GM19025 (cell line): ENCODE results near the gene SAMD5.

Experiments
- ATAC-seq: cut with Tn5 transposase; IDR thresholded peaks from one replicate; pipeline ENCODE4 v1.9.1; 2021; ENCODE audit warnings: mild to moderate bottlenecking, low read depth, moderate library complexity; ENCODE audit not compliant: unreplicated experiment

Gene SAMD5

GRCh38 chr6:147564556-147564955 lies 56.1 kb downstream of the SAMD5 start:
- no peak for ATAC-seq

GRCh38 chr6:147566244-147566898 lies 57.9 kb downstream of the SAMD5 start:
- no peak for ATAC-seq

- no peak for ATAC-seq
These were observed 58.8 kb downstream of the SAMD5 start for GRCh38 chr6:147567141-147567805.

- ATAC-seq = no peak
These were observed 61.3 kb downstream of the SAMD5 start for GRCh38 chr6:147569788-147570187.

- ATAC-seq = no peak
These were observed 62.2 kb downstream of the SAMD5 start for GRCh38 chr6:147570681-147571080.

GRCh38 chr6:147577488-147577887 lies 69.0 kb downstream of the SAMD5 start:
- ATAC-seq = no peak

- no peak for ATAC-seq
These were observed 69.7 kb downstream of the SAMD5 start for GRCh38 chr6:147578159-147578558.

- no peak for ATAC-seq
These were observed 70.4 kb downstream of the SAMD5 start for GRCh38 chr6:147578883-147579282.

- ATAC-seq = no peak
These were observed 71.2 kb downstream of the SAMD5 start for GRCh38 chr6:147579667-147580066.

GRCh38 chr6:147582991-147583390 lies 74.5 kb downstream of the SAMD5 start:
- no peak for ATAC-seq

- no peak for ATAC-seq
These were observed 76.8 kb downstream of the SAMD5 start for GRCh38 chr6:147585256-147585655.

- ATAC-seq = no peak
These were observed 77.6 kb downstream of the SAMD5 start for GRCh38 chr6:147586044-147586443.

- ATAC-seq = no peak
These were observed 79.4 kb downstream of the SAMD5 start for GRCh38 chr6:147587907-147588306.

- no peak for ATAC-seq
These were observed 80.0 kb downstream of the SAMD5 start for GRCh38 chr6:147588469-147588868.

- no peak for ATAC-seq
These were observed 81.3 kb downstream of the SAMD5 start for GRCh38 chr6:147589739-147590250.

GRCh38 chr6:147595961-147596360 lies 87.5 kb downstream of the SAMD5 start:
- ATAC-seq = no peak

GRCh38 chr6:147603392-147604081 lies 95.0 kb downstream of the SAMD5 start:
- no peak for ATAC-seq

GRCh38 chr6:147604373-147604772 lies 95.9 kb downstream of the SAMD5 start:
- ATAC-seq = no peak

GRCh38 chr6:147611992-147612391 lies 103.5 kb downstream of the SAMD5 start:
- ATAC-seq = no peak

GRCh38 chr6:147614501-147614900 lies 106.0 kb downstream of the SAMD5 start:
- ATAC-seq = no peak

- ATAC-seq = no peak
These were observed 107.4 kb downstream of the SAMD5 start for GRCh38 chr6:147615659-147616456.
